ENCODE data around the gene STEAP1B.
"Not testable (repeated sequence)": the region's sequence is repeated elsewhere in the genome, so short reads cannot be mapped to it uniquely, and the experiment has no call there.

Gene STEAP1B

DNA sequence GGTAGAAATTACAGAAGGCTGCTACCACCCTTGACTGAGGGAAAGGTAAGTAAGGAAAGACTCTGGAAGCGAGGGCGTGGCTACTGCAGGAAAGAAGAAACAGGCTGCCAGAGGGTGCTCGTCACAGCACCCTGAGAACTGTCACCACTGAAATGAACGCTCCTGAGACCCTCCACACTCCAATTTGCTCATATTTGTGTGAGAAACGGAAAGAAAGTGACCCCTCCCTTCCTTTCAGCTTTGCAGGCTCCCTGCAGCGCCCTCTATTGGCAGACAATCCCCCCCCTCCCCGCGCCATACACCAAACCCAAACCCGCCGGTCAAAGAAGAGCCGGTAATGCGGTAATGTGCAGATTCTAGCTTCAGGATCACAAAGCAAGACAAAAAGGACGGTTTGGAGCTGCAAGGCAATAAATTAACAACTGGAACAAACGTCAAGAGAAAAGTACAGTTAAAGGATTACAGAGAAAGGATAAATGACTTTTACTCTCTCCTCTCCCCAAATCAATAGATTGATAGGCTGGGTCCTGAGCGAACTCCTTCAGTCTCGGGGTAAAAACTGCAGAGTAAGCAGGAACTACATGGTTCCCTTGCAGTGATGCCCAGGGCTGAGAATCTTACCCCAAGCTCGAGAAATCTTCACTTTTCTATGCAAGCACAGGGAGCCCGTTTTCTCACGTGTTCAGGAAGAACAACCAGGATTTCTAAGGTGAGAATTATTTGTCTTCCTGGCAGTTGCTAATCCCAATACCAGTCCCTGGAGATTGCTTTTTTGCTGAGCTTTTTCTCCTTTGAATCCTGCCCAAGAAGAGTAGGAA lies 47.6 kb downstream of the STEAP1B start:
- no peak for DNase-seq

DNA sequence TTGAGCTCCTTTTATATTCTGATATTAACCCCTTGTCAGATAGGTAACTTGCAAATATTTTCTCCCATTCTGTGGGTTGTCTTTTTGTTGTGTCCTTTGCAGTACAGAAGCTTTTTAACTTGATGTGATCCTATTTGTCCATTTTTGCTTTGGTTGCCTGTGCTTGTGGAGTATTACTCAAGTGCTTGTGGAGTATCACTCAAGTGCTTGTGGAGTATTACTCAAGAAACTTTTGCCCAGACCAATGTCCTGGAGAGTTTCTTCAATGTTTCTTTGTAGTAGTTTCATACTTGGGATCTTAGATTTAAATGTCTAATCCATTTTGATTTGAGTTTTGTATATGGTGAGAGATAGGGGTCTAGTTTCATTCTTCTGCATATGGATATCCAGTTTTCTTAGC lies 50.0 kb downstream of the STEAP1B start:
- not testable (repeated sequence) for DNase-seq

DNA sequence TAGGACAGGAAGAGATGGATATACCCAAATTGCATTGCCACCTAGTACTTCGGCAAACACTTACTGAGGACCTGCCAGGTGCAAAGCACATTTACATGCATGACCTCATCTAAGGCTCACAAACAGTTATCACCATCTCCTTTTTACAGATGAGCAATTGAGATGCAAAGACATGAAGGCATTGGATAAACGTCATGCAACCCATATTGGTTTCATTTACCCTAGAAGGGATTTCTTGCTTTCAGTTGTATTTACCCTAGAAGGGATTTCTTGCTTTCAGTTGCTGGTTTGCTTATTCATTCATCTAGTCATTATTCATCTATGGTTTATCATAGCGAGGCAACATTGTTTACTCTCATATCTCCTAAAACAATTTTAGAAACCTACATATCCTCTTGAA lies 52.2 kb downstream of the STEAP1B start:
- DNase-seq = no peak

DNA sequence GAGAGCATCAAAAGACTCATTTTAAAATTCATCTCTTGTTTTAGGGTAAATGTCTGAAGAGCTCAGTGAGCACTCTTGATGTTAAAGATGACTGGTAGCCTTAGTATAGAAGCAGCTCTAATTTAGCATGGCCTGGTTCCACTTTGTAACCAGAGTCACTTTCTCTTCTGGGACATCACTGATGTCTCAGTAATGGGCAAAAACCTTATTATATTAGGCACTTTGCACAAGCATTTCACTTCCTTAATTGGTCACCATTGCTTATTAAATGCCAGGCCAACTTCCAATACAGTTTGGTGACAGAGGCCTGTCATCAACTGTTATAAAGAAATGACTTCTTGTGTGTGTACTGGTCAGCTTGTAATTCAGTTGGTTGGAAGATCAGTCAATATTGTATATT lies 53.0 kb downstream of the STEAP1B start:
- no peak for DNase-seq

DNA sequence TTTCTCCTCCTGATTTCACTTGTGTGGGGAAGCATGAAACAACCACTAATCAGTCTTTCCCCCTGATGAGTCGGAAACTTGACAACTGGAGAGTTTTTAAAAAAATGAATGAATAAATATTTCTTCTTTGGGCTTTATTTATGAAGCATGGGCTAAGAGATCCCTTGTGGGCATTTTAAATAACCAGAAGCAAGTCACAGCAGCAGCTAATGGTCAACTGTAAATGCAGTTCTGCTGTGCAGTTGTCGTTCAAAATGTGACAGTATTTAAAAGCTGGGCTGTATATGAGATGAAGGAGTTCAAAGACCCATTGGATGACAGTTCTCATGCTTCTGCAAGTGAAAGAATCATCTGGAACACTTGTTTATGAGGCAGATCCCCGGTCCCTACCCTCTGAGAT lies 54.1 kb downstream of the STEAP1B start:
- no peak for DNase-seq

DNA sequence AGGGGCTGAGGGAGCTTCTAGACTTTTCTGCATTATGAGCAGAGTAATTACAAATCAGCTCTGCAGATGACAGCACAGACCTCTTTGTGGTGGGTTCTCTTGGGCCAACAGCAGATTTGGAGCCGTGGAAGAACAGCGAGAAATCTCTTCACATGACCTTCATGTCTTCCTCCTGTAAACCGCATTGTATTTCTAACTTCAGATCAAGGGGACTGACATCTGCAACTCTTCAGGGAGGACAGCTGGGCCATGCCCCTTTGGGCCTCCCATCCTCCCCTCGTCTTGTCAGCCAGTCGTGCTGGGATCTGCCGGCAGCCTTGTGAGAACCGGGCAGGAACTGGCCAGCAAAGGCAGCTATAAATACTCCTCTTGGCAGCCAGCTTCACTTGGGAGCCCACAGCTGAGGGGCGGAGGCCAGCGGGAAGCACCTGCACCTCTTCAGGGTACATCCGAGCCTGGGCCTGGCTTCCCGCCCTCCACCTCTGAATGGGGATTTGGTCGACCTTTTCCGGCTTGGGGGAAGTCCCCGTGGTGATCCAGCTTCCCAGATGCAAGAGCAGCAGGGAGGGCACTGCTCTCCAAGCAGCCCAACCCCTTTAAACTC lies 54.7 kb downstream of the STEAP1B start:
- peak; percentile 30 for DNase-seq

DNA sequence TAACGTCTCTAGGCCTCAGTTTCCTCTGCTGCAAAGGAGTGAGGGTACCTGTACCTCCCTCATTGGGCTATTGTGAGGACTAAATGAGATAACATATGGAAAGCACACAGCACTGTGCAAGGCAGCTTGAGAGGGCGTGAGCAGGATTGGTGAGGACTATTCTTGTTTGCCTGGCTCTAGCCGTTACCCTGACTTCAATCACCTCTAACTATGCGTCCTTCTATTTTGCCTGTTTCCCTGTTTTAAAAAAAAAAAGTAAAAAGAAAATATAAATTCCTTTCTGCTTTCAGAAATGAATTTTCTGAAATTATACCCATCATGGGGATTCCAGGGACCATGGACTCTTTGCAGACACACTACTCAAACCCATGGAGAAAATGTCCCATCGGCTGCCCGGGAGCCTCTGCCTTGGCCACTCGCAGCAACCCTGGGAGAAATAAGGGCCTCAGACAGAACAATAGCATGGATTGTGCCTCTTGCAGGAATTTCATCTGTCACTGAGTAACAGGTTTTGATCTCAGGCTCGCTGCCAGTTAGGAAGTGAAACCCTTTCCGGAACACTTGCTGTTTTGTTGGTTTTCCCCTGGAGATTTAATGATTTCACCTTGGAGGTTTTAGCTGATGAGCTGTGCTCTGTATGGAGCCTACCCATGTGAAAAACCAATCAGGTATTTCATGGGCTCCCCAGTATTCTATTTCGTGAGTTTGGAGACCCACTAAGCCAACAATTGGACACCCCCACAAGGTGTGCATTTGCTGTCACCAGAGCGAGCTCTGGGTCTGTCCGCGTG lies 55.6 kb downstream of the STEAP1B start:
- no peak for DNase-seq

DNA sequence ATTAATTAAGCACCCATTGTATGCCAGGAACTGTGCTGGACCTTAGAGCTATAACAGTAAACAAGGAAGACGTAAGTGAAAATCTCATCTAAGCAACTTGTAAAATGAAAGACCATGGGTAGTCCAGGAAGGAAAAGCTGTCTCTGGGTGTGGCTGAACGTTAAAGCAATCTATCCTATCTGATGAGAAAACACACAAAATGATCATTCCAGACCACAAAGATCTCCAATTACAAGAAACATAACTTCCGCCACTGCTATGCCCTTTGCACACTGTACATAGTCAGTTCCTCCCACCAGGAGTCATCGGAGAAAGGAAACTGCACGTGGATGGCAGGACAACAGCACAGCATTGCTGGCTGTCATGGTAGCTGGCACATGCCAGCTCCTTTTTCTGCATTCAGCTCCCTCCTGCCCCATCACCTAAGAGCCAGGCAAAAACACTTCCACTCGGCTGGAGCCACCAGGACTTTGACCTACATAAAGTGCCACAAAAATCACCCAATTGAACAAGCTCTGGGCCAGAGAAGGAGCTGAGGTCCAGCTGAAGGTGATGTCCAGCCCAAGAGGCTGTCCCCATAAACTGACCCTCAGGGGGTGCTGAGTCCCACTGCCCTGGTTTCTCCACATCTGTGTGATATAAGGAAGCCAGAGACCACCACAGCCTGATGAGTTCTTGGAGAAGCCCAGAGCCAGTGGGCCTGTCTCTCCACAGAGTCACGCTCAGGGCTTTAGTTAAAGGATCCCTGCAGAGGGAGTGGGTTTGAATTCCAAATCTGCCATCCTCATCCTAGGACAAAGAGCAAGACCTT lies 56.4 kb downstream of the STEAP1B start:
- no peak for DNase-seq

DNA sequence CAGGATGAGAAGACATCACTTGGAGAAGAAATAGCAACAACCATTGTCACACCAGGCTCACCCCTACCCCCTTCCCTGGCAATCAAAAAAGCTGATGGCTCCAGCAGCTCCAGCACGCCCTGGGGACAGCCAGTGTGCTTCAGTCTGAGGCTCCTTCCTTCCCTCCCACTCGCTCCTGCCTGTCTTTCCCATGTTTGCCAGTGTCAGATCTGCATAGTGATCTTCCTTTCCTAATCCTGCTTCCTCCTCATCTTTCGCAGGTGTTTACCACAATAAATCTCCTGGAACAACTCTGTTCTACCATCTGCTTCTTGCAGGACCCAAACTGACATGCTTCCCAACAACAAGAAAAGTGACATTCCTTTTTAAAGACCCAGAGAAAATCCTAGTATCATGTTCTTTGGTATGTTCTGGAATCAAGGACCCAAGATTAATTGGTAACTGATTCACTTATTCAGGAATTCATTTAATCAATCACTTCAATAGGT lies 57.1 kb downstream of the STEAP1B start:
- no peak for DNase-seq

DNA sequence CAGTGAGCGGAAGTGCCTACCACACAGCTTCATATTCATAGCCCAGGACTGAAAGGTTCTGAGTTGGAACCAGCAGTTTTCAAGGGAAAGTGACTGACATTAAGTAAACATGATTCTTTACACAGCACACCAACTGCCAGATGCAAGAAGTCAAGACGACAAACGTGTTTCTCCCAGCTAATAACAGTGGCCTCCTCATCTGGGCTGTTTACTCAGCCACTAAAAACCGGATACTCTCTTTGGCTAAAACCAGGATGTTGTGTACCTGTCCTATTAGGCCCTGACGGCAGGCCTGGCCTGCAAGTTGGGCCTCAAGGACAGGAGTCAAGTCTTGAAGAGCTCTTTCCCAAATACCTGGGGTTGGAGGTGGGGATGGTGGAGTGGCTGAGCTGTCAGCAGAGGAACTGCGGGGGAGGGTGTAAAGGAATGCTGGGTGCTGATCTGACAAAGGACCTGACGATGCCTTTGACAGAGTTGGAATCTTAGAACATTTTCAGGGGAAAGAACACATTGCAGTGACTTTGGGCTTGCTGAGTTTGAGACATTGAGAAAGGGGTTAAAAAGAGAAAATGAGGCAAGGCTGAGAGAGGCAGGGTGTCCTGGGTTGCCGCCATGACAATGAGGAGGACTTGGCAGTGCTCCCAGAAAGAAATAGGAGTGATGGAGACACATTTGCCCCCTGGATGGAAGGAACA lies 57.7 kb downstream of the STEAP1B start:
- DNase-seq = no peak

DNA sequence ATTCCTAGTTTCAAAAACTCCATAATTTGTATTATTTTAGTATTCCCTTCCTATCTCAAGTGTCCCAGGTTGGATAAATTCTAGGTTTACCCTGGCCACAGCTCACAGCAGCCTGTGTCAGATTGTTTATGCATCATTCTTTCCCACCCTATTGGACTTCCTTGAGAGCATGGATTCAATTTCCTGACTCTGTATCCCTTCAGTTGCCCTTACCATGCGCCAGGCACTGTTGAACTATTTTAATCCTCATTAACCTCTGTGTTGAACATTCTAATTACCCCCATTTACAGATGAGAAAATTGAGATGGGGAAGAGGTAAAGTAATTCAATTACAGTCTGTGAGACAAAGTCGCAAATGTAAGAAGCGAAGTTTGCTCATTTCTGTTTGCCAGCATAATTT lies 58.8 kb downstream of the STEAP1B start:
- no peak for DNase-seq

DNA sequence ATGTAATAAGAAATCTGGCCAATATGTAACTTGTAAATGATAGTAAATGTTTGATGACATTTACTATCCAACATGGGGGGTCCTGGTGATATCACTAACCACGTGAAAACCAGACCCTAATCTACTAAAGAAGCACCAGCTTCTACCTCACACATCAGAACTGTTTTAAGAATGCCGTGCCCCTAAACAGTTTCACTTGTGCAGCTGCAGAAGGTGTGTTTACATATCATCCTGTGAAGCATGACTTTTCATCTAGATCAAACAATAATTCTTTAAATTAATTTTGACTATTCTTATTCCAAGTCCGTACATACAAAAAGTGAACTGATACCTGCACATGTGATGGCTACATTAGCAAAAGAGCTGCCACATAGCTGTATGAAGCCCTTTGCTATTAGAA lies 61.0 kb downstream of the STEAP1B start:
- DNase-seq = no peak

DNA sequence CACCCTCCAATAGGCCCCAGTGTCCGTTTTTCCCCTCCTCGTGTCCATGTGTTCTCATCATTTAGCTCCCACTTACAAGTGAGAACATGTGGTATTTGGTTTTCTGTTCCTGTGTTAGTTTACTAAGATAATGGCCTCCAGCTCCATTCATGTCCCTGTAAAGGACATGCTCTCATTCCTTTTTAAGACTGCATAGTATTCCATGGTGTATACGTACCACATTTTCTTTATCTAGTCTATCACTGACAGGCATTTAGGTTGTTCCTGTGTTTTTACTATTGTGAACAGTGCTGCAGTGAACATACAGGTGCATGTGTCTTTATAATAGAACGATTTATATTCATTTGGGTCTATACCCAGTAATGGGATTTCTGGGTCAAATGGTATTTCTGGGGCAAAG lies 63.4 kb downstream of the STEAP1B start:
- DNase-seq = not testable (repeated sequence)

DNA sequence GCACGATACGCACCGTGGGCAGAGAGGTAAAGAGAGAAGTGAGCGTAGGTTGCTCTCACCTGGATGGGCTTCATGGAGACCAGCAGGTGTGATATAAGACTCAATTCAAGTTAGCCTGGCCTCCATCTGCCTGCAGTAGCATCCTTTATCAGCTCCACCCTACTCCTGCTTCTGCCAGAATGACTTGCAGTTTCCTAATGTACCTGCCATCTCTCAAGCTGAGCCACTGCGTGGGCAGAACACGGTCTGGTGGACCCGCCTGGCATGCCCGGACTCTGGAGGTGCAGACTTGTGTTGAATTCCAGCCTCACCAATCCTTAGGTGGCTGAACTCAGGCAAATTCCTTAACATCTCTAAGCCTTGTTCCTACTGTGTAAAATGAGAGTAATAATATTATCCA lies 64.3 kb downstream of the STEAP1B start:
- no peak for DNase-seq

DNA sequence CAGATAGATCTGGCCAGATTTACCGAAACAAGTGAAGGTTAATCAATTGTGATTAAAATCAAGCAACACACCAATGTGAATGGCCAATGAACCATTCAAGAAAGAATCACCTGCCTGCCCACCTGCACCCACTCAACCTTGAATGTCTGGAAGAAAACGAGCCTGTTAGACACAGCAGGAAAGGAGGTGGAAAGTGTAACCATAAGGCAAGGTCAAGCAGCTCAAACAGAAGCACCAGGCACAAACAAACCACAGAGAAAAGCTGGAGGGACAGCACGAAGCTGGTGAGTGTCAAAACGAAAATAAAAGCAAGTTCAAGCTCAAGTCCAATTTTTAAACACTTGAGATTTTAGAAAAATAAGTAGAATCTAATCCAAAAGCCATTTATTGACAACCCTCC lies 64.9 kb downstream of the STEAP1B start:
- no peak for DNase-seq

DNA sequence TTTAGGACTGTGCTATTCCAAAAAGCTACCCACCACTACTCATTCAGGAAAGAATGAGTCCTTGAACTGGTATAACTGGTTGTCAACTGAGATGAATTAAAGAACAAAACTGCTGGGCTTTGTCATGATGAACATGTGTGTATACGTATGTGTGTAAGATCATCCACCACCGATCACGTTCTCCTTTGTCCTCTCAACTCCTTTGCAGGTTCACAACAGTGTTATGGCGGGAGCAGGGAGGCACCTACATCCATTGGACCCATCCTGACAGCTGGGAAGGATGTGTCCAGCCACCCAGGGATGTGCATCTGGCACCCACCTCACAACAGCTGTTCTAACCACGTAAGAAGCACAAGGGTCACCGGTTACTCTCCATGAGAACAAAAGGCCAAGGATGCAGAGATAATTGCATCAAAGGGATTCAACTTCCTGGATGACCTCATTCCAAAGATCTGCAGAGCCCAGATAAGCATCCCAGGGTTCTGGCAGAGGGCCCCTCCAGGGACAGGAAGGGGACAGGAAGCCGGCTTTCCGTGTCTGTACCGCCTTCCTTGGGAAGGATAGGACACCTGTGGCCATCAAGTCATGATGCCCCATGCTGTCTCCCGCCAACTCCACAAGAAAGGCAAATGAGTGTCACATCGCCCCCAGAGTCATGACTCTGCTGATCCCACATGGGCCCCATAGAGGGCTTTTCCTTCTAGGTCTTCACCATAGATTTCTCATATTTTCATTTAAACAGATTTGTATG lies 66.1 kb downstream of the STEAP1B start:
- DNase-seq = no peak

DNA sequence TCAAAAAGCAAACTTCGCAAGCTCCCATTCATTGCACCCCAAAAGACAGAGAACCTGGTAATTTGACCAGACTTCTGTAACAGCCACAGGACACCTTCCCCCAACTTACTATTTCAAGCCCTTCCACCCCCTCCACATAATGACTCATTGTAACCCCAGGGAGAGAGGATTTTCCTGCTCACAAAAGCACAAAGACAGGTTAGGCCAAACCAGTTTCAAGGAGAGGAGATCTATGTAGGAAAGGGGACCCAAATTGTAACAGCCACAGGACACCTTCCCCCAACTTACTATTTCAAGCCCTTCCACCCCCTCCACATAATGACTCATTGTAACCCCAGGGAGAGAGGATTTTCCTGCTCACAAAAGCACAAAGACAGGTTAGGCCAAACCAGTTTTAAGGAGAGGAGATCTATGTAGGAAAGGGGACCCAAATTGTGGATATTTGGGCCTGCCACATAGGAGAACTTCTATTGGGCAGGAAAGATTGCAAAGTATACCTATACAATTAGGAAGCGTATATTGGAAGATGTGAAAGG lies 66.8 kb downstream of the STEAP1B start:
- not testable (repeated sequence) for DNase-seq

DNA sequence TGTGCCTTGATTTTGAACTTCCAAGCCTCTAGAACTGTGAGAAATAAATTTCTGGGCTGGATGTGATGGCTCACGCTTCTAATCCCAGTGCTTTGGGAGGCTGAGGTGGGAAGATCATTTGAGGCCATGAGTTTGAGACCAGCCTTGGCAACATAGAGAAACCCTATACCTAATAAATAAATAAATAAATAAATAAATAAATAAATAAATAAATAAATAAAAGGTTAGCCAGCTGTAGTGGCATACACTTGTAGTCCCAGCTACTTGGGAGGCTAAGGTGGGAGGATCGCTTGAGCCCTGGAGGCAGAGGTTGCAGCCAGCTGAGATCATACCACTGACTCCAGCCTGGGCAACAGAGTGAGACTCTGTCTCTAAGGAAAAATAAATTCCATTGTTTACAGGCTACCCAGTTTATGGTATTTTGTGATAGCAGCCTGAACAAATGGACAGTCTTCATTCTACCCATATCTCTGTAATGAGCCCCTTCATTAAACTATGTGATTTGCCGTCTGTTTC lies 67.7 kb downstream of the STEAP1B start:
- no peak for DNase-seq

DNA sequence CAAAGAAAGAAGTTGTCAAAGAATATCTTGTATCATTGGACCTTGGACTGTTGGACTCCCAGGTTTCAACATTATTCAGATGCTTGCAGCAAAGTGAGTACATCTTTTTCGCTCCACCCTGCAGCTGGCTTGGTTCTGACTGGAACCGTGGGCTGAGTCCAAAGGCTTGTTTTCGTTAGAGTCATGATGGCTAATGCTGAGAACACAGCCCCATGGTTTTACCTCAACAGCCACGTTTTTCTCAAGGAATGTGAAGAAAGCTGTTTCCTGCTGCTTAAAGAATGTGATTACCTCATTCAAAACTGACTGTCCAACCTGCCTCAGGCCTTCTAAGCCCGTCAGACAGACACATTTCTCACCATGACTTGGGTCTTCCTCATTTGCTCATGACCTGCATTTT lies 69.5 kb downstream of the STEAP1B start:
- no peak for DNase-seq

DNA sequence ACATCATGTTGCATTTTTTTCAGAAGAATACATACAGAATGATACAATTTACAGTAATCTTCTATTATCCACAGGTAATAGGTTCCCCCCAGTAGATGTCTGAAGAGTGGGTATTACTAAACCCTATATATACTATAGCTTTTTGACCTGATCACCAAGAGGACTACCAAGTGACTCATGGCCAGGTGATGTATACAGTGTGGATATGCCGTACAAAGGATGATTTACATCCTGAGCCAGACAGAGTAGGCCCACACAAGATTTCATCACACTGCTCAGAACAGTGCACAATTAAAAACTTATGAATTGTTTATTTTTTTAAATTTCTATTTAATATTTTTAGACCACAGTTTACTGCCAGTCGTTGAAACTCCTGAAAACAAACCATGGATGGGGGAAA lies 70.6 kb downstream of the STEAP1B start:
- DNase-seq = no peak

DNA sequence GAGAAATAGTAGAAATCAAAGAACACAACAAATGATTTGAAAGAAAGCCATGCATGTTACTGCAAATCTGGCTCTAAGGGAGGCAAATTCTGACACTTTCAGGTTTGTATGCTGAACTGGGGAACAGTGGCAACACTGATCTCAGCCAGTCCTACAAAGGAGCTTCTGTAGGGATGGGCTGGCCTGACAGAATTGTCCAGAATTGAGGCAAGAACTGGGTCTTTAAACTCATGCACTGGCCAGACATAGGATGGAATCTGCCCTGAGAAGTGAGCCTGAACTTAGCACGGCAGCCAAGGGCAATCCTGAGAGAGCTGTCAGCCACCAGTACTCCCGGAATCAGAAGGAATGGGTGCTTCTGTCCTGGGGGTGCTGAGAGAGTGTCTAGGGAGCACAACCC lies 72.1 kb downstream of the STEAP1B start:
- DNase-seq = no peak
